GM23248 (cell line): ENCODE measurements around the gene INS. TPM values are rescaled to one million over a fixed set of nuclear protein-coding genes. Genes with fewer than 3 reads are reported as not detected.

ENCODE experiments used
- DNase-seq: peaks from one replicate; pipeline ENCODE4 v3.0.0-alpha.2; 2015
- H2AFZ ChIP-seq: fragments of 200-600 bp; sonication (generic); 2 replicates; pipeline ENCODE4 v1.6.1; 2016; ENCODE audit warnings: antibody characterized with exemption
- H3F3A ChIP-seq: fragments of 200-600 bp; sonication (generic); 2 replicates; pipeline ENCODE4 v1.6.1; 2016; ENCODE audit warnings: mild to moderate bottlenecking, antibody characterized with exemption, mixed run types; ENCODE audit not compliant: insufficient read depth
- H3K27ac ChIP-seq: fragments of 200-600 bp; sonication (generic); 2 replicates; pipeline ENCODE4 v1.5.1; 2016; ENCODE audit warnings: mild to moderate bottlenecking
- H3K27me3 ChIP-seq: fragments of 200-600 bp; sonication (generic); replicated peaks from 2 replicates; pipeline ENCODE4 v1.6.1; 2016; ENCODE audit warnings: mild to moderate bottlenecking; ENCODE audit not compliant: insufficient read depth
- H3K36me3 ChIP-seq: fragments of 200-600 bp; sonication (generic); 2 replicates; pipeline ENCODE4 v1.6.1; 2016; ENCODE audit warnings: low read depth, mild to moderate bottlenecking
- H3K4me1 ChIP-seq: fragments of 200-600 bp; sonication (generic); 2 replicates; pipeline ENCODE4 v1.6.1; 2016; ENCODE audit warnings: mild to moderate bottlenecking; ENCODE audit not compliant: insufficient read depth
- H3K4me2 ChIP-seq: fragments of 200-600 bp; sonication (generic); one replicate; pipeline ENCODE4 v1.6.1; 2016; ENCODE audit warnings: mild to moderate bottlenecking; ENCODE audit not compliant: unreplicated experiment
- H3K4me3 ChIP-seq: fragments of 200-600 bp; sonication (generic); 2 replicates; pipeline ENCODE4 v1.5.1; 2016; ENCODE audit warnings: mild to moderate bottlenecking
- H3K79me2 ChIP-seq: fragments of 200-600 bp; sonication (generic); 2 replicates; pipeline ENCODE4 v1.6.1; 2016; ENCODE audit warnings: mild to moderate bottlenecking; ENCODE audit not compliant: insufficient read depth
- H3K9ac ChIP-seq: fragments of 200-600 bp; sonication (generic); 2 replicates; pipeline ENCODE4 v1.6.1; 2016; ENCODE audit warnings: mild to moderate bottlenecking
- H3K9me2 ChIP-seq: fragments of 200-600 bp; sonication (generic); 2 replicates; pipeline ENCODE4 v1.6.1; 2016; ENCODE audit warnings: mixed run types, mild to moderate bottlenecking, moderate library complexity; ENCODE audit not compliant: insufficient read depth
- H3K9me3 ChIP-seq: fragments of 200-600 bp; sonication (generic); one replicate; pipeline ENCODE4 v1.6.1; 2017; ENCODE audit warnings: low read depth
- H4K20me1 ChIP-seq: fragments of 200-600 bp; sonication (generic); 2 replicates; pipeline ENCODE4 v1.6.0; 2016; ENCODE audit not compliant: insufficient read depth
- EZH2 ChIP-seq: fragments of 200-600 bp; sonication (generic); IDR thresholded peaks from 2 replicates; pipeline ENCODE4 v1.6.1; 2018; ENCODE audit warnings: antibody characterized with exemption, mild to moderate bottlenecking; ENCODE audit not compliant: insufficient read depth, poor library complexity, severe bottlenecking
- EZH2phosphoT487 ChIP-seq: fragments of 200-600 bp; sonication (generic); IDR thresholded peaks from 2 replicates; pipeline ENCODE4 v1.6.1; 2018; ENCODE audit warnings: antibody characterized with exemption, moderate library complexity, mild to moderate bottlenecking, low read depth; ENCODE audit not compliant: insufficient read depth
- WGBS, 2 experiments: methylation state at CpG; one replicate each; pipeline ENCODE4 v1.1.6; 2015 to 2017; ENCODE audit warnings: low lambda C conversion rate in 2 of 2, low coverage in 1 of 2; ENCODE audit errors: missing lambda C conversion rate in 2 of 2; 5-methylcytosine and 5-hydroxymethylcytosine counted together
- in situ Hi-C: fragments of 300-500 bp; cut with MboI; formaldehyde crosslinking; loops from 2 replicates; pipeline ENCODE4 v1.15.0; 2020
- polyA plus RNA-seq: library from polyadenylated mRNA; unstranded; fragments of >200 nt; fragmentation: Nextera tagmentation; extraction: Ambion mirVana; gene quantifications from 2 replicates; pipeline ENCODE4 v1.2.1, GENCODE V29; 2016
- total RNA-seq: library from RNA; depleted of rRNA; stranded (reverse); fragments of >200 nt; shearing (Covaris generic); gene quantifications from 2 replicates; pipeline ENCODE4 v1.2.3, GENCODE V29; 2014

INS gene
- total and polyA plus RNA-seq, 2 experiments from 2014 or later: not detected

- H4K20me1 ChIP-seq: no peaks in the 10 kb centered on the region
- H3K4me1 ChIP-seq: no peaks in the 10 kb centered on the region
- H2AFZ ChIP-seq: no peak overlapping the region
- H3F3A ChIP-seq: no peaks in the 10 kb centered on the region
- no peak overlapping the region for H3K4me3 ChIP-seq
- H3K4me2 ChIP-seq: no peak overlapping the region
- no peaks in the 10 kb centered on the region for H3K9me3 ChIP-seq
- no peaks in the 10 kb centered on the region for H3K36me3 ChIP-seq
- no peak for TF ChIP-seq EZH2phosphoT487
- TF ChIP-seq EZH2: no peak
- no peak for DNase-seq
- in situ Hi-C loops: no loop called here
- no peak overlapping the region for H3K27ac ChIP-seq
- H3K27me3 ChIP-seq: peaks cover 7% of the 10 kb centered on the region; the same call in 1 of the 2 replicates
- no peaks in the 10 kb centered on the region for H3K79me2 ChIP-seq
- H3K9me2 ChIP-seq: no peaks in the 10 kb centered on the region
- no peak overlapping the region for H3K9ac ChIP-seq
- WGBS, 2 experiments: 46 to 50% methylated on average over 23 to 24 of the region's 24 CpGs
Observed at GRCh38 chr11:2208691-2209369, 47.8 kb upstream of the INS start.

- no peaks in the 10 kb centered on the region for H3K79me2 ChIP-seq
- no peaks in the 10 kb centered on the region for H3K36me3 ChIP-seq
- H3K4me2 ChIP-seq: no peak overlapping the region
- no peaks in the 10 kb centered on the region for H3F3A ChIP-seq
- no peaks in the 10 kb centered on the region for H3K27me3 ChIP-seq
- no peak for TF ChIP-seq EZH2phosphoT487
- TF ChIP-seq EZH2: no peak
- no peak overlapping the region for H3K27ac ChIP-seq
- no peak overlapping the region for H3K4me3 ChIP-seq
- no peaks in the 10 kb centered on the region for H4K20me1 ChIP-seq
- no peaks in the 10 kb centered on the region for H3K9me3 ChIP-seq
- H3K9ac ChIP-seq: no peak overlapping the region
- H2AFZ ChIP-seq: no peak overlapping the region
- no peaks in the 10 kb centered on the region for H3K4me1 ChIP-seq
- no peak for DNase-seq
- H3K9me2 ChIP-seq: no peaks in the 10 kb centered on the region
- 59% methylated on average over 24 of the region's 24 CpGs for WGBS, 2 experiments
- in situ Hi-C loops: no loop called here
Observed at GRCh38 chr11:2207773-2208621, 47.0 kb upstream of the INS start.

GRCh38 chr11:2207212-2207611 lies 46.2 kb upstream of the INS start:
- no peaks in the 10 kb centered on the region for H3K4me1 ChIP-seq
- no peak overlapping the region for H3K9ac ChIP-seq
- in situ Hi-C loops: no loop called here
- no peaks in the 10 kb centered on the region for H3K9me2 ChIP-seq
- WGBS, 2 experiments: 54 to 70% methylated on average over 11 of the region's 11 CpGs
- H2AFZ ChIP-seq: no peak overlapping the region
- DNase-seq: no peak
- H3K79me2 ChIP-seq: no peaks in the 10 kb centered on the region
- no peak overlapping the region for H3K4me2 ChIP-seq
- H3K36me3 ChIP-seq: no peaks in the 10 kb centered on the region
- no peak overlapping the region for H3K27ac ChIP-seq
- no peak overlapping the region for H3K4me3 ChIP-seq
- no peaks in the 10 kb centered on the region for H3K27me3 ChIP-seq
- no peak for TF ChIP-seq EZH2phosphoT487
- TF ChIP-seq EZH2: no peak
- H3F3A ChIP-seq: no peaks in the 10 kb centered on the region
- H4K20me1 ChIP-seq: no peaks in the 10 kb centered on the region
- no peaks in the 10 kb centered on the region for H3K9me3 ChIP-seq

GRCh38 chr11:2205981-2206690 lies 45.1 kb upstream of the INS start:
- H3K4me3 ChIP-seq: no peak overlapping the region
- 49 to 53% methylated on average over 11 to 12 of the region's 12 CpGs for WGBS, 2 experiments
- no peak for TF ChIP-seq EZH2
- no peak for TF ChIP-seq EZH2phosphoT487
- no peaks in the 10 kb centered on the region for H3F3A ChIP-seq
- H4K20me1 ChIP-seq: no peaks in the 10 kb centered on the region
- no peak overlapping the region for H3K27ac ChIP-seq
- no peaks in the 10 kb centered on the region for H3K36me3 ChIP-seq
- in situ Hi-C loops: no loop called here
- H3K4me2 ChIP-seq: no peak overlapping the region
- H3K79me2 ChIP-seq: no peaks in the 10 kb centered on the region
- no peak overlapping the region for H2AFZ ChIP-seq
- H3K9me2 ChIP-seq: no peaks in the 10 kb centered on the region
- H3K4me1 ChIP-seq: no peaks in the 10 kb centered on the region
- H3K9ac ChIP-seq: no peak overlapping the region
- DNase-seq: no peak
- no peaks in the 10 kb centered on the region for H3K9me3 ChIP-seq
- no peaks in the 10 kb centered on the region for H3K27me3 ChIP-seq
